ENCODE results near the gene DHRS1.

DHRS1 gene

DNA sequence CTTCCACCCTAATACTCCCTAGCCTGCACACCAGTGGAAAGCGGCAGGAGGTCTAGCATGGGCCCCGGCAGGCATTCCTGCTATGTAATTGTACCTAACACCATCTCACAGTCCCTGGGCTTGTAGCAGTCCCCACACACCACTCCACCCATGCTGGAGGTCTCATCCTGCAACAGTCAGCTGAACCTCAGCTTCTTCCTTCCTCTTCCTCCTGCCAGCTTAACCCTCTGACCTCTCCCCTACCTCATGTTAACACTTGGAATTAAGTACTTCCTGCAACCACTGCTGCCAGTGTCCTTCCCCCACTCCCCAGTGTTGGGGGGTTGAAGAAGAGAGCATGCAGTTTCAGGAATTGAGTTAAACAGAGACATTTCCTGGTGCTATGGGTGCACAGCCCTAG, 27.7 kb upstream of the DHRS1 start:
- peak in 1 of 2 donors; percentile 14 for DNase-seq

DNA sequence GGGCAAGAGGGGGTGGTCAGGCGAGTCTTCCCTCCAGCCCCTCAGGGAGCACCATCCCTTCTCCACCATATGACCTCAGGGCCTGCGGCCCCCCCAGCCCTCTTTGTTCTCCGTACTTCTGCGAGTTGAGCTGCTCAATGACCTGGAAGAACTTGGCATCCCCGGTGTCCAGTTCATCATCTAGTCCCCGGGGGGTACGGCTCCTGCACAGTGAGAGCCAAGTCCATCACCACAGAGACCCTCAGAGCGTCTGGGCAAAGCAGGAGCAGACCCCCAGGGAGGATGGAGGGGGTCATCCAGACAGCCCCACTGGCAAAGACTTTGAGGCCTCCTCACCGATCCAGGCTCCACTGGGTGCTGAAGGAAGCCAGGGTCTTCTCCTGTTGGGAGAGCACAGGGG, 26.4 kb upstream of the DHRS1 start:
- DNase-seq = no peak

DNA sequence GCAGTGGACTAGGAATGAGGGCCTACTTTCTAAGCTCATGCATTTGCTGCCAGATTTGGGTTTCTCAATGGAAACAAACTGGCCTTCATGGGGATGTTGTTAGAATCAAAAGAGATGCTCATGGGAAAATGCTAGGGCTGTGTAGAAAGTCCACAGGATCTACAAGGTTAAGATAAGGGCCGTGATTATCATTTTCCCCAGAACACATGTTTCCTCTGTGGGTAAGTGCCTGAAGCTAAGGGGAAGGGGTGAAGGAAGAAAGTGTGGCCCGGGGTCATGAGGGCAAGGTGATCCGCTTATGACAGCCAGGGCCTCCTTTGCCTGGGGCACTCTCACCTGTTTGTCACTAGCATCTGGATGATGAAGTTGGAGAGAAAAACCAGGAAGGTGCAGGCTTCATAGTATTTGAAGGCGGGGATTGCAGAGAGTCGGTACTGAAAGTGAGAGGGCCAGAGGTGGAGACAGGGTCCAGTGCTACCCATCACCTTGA, 25.5 kb upstream of the DHRS1 start:
- no peak for DNase-seq

DNA sequence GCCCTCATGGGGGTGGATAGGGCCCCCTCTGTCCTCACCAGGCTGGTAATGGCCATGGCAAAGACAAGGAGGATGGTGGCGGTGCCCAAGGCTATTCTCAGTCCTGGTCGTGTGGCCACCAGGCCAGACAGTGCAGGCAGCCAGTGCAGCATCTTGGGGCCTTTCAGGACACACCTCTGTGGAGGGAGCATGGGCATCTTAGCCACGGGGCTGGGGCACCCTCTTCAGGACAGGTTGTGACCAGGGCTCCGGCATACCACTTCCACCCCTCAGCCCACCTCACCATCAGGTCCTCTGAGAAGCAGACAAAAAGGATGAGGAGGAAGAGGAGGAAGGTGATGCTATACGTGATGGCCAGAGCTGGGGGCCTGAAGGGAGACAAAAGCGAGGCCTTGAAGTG, 24.4 kb upstream of the DHRS1 start:
- DNase-seq = no peak

DNA sequence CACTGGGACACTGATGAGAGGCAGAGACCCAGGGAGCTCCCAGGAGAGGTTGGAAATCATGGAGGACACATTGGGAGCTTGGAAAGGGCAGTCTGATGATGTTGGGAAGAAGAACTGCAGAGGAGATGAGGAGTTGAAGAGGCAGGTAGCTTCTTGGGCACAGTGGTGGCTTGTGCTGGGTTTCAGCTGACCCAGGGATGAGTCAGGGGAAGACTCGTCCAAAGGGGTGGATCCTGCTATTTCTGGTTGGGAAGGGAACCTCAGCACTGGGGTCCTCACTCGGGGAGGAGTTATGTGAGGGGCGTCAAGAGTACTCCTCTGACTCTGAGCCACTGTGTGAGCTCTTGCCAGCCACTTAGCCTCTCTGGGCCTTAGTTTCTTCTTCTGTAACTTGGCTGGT, 23.8 kb upstream of the DHRS1 start:
- no peak for DNase-seq

DNA sequence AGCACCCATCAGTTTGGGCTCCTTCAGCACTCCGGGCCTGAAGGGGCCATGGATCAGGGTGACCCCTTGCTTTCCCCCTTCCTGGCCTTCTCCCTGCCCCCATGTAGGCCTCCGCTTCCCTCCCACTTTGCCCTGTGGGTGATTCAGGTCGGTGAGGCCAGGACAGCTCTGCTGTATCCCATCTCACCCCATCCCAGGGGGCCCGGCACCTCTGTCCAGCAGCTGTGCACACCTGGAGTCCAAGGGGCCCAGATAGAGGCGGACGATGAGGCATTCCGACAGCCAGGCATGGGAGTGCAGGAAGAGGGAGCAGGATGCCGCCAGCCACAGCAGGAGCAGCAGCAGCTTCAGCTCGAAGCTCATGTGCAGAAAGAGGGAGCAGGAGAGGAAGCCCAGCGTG, 23.1 kb upstream of the DHRS1 start:
- no peak for DNase-seq

DNA sequence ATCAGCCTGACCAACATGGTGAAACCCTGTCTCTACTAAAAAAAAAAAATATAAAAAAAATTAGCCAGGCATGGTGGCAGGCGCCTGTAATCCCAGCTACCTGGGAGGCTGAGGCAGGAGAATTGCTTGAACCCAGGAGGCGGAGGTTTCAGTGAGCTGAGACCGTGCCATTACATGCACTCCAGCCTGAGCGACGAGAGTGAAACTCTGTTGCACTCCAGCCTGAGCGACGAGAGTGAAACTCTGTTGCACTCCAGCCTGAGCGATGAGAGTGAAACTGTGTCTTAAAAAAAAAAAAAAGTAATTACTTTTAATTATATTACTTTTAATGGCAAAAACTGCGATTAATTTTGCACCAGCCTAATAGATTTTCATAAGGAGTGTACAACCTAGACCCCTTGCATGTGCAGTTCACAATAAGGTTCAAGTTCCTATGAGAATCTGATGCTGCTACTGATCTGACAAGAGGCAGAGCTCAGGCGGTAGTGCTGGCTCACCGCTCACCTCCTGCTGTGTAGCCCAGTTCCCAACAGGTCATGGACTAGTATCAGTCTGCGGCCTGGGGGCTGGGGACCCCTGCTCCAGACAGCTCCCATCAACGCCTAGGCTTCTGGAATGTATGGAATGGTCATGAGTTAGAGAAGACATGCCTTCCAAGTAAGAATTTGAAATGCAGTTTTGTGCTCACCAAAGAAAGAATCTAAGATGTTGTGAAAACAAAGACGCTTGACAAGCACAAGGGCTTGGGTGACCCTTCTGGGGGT, 21.8 kb upstream of the DHRS1 start:
- no peak for DNase-seq

DNA sequence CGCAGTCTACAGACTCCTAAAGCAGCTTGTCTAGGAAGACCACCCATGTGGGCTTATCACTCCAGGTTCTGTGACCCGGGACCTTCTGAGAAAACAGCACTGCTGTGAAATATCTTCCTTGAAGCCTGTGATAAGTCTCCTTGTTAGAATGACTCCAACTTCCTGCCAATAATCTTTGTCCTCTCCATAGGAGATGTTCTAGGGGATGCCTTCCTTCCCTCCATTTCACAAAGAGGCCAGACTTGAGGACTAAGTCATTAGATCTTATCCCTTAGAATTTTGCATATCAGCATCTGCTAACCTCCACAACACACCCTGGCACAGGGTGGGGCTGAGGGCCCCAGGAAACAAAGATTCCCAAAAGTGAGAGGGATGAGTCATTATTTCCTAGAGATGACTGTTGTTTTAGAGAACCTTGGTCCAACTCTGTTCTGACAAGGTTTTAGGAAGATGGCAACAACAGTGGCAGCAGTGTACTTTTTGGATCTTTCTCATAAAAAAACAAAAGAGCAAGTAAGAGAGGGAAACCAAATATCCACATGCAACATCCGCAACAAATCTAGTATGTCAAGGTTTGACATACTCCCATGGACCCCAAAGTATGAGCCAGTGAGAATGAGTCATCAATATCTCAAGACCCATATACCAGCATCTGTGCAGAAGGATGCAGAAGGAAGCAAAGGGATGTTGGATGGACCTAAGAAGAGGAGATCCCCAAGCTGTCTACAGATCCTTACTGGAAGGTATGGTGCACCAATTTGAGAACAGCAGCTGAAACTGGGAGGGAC, 17.8 kb upstream of the DHRS1 start:
- no peak for DNase-seq

DNA sequence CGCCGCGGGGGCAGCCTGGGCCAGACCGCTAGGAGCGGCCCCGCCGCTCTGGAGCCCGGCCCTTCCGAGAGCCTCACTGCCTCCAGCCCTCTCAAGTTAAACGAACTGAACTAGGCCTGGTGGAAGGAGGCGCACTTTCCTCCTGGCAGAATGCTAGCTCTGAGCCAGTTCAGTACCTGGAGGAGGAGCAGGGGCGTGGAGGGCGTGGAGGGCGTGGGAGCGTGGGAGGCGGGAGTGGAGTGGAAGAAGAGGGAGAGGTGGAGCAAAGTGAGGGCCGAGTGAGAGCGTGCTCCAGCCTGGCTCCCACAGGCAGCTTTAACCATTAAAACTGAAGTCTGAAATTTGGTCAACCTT, 17.0 kb upstream of the DHRS1 start:
- DNase-seq = no peak

DNA sequence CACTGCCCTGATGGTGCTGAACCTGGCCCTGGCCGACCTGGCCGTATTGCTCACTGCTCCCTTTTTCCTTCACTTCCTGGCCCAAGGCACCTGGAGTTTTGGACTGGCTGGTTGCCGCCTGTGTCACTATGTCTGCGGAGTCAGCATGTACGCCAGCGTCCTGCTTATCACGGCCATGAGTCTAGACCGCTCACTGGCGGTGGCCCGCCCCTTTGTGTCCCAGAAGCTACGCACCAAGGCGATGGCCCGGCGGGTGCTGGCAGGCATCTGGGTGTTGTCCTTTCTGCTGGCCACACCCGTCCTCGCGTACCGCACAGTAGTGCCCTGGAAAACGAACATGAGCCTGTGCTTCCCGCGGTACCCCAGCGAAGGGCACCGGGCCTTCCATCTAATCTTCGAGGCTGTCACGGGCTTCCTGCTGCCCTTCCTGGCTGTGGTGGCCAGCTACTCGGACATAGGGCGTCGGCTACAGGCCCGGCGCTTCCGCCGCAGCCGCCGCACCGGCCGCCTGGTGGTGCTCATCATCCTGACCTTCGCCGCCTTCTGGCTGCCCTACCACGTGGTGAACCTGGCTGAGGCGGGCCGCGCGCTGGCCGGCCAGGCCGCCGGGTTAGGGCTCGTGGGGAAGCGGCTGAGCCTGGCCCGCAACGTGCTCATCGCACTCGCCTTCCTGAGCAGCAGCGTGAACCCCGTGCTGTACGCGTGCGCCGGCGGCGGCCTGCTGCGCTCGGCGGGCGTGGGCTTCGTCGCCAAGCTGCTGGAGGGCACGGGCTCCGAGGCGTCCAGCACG, 16.4 kb upstream of the DHRS1 start:
- DNase-seq = no peak

DNA sequence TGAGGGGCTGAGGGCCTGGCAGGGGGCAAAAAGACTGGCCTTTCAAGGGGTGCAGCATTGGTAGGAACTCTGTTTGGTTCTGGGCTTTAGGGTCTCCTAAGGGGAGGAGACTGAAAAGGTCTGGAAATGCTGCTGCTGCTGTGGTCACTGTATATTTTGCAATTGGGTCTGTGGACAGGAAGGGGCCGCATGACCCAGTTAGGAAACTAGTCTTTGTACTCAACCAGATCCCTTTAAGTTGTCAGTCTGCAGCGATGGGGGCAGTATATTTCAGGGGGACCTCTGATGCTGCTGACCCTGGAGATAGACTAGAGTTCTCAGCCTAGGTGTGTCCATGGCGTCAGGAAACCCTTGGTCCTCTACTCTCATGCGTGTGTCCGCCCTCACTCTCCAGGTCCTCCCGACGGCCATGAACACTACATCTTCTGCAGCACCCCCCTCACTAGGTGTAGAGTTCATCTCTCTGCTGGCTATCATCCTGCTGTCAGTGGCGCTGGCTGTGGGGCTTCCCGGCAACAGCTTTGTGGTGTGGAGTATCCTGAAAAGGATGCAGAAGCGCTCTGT, 15.7 kb upstream of the DHRS1 start:
- DNase-seq = no peak

DNA sequence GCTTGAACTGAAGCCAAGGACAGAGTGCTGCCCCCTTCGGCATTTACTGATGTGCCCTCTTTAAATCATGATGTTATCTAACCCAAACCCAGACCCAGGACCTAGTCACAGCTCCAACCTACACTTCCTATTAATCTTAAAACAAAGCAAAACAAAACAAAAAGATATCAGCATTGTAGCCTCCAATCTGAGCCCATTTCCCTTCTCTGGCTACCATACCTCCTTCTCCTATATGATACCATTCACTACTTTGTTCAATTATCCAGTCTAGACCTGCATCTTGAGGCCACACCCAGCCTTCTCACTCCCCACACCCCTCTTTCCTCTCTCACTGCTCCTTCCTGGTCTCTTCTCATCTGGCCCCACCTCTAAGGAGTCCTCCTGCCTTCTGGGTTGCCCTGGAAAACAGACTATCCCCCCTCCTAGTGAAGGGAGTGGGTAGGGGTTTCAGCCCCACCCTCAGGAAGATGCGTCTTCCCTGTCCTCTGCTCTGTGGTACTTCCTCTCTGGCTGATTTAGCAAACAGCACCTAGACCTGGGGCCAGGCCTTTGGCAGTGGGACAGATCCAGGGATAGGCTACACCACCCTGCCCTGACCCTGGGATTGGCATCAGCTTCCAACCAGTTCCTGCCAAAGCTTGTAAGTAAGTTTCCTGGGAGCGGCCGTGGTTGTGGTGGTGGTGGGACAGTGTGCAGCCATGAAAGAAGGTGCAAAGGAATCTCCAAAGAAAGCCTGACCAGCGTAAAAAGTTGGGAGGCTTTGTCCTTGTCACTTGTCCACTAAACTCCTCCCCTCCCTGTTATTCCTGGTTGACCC, 15.0 kb upstream of the DHRS1 start:
- DNase-seq = no peak

DNA sequence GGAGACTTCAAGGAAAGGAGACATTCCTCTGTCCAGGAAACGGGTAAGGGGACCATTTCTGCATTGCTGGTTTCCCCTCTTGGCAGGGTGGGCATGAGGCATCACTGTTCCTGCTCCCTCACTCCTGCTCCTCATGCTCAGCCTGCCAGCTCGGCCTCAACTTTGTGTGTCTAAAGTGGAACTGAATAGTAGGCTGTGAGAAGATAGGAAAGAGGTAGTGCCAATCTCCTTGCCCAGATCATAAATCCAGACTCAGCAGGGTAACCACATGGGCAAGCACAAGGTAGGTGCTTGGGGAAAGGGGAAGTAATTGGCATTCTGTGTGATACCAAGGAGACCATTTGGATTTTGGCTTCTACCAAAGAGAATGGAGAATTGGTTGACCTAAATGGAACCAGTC, 14.3 kb upstream of the DHRS1 start:
- DNase-seq = no peak

DNA sequence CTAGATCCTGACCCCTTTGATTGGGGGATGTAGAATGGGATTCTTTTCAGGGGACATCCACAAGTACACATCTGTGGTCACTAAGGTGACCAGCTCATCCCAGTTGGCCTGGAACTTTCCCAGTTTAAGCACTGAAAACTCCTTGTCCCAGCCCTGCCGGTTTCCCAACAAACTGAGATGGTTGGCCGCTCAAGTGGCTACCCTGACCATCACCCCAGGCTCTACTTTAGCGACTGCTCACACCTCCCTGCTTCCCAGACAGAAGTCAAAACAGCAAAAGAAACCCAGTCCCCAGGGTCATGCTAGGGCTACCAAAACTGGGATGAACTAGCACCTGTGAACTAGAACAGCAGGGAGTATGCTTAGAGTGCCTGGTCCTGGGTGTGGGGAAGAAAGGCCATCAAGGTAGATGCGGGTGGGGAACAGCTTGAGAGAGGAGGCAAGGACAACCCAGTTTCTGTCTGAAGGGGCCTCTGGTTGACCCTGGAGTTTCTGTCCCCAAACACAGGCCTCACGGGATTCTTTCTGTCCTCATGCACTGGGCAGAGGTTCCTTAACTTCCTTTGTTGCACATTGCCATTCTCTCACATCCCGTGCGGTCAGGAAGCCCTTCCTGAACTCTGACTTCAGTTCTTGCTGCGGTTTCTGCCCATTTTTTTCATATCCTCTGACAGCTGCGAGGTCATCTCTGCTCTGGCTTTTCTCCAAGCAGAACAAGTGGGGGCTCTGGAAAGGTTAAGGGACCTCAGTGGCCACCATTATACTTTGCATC, 13.3 kb upstream of the DHRS1 start:
- DNase-seq = no peak

DNA sequence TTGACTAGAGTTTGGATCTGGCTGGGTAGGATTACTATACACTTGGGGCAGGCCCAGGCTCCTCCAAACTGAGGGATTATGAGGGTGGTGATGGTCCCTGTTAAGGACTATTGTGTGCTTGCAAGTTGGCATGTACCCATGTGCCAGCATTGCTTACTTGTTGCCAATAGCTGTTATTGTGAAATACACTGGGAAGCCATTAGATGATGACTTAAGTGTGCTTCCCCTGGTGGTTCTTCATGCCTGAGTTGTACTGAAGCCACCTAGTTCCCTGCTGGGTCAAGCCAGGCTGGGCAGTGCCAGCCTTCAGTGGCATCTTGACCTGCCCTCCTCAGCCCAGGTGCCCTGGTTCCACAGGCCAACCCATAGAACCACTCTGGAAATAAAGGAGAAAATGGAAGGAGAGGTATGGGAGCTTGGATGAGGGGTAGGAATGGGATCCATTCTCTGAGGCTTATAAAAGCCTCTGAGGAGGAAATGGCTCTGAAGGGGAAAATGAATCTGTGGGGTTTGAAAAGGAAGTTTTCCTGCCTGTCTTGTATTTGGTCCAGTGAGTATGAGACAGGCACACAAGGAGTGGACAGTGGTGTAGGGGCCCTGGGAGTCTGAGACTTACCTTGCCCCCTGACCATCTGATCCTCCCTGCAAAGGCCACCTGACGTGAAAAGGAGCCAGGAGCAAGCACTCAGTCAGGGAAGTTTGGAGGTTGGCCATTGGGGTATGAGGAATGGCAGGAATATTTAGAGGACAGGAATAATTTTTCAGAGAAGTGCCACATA, 12.4 kb upstream of the DHRS1 start:
- DNase-seq = no peak

DNA sequence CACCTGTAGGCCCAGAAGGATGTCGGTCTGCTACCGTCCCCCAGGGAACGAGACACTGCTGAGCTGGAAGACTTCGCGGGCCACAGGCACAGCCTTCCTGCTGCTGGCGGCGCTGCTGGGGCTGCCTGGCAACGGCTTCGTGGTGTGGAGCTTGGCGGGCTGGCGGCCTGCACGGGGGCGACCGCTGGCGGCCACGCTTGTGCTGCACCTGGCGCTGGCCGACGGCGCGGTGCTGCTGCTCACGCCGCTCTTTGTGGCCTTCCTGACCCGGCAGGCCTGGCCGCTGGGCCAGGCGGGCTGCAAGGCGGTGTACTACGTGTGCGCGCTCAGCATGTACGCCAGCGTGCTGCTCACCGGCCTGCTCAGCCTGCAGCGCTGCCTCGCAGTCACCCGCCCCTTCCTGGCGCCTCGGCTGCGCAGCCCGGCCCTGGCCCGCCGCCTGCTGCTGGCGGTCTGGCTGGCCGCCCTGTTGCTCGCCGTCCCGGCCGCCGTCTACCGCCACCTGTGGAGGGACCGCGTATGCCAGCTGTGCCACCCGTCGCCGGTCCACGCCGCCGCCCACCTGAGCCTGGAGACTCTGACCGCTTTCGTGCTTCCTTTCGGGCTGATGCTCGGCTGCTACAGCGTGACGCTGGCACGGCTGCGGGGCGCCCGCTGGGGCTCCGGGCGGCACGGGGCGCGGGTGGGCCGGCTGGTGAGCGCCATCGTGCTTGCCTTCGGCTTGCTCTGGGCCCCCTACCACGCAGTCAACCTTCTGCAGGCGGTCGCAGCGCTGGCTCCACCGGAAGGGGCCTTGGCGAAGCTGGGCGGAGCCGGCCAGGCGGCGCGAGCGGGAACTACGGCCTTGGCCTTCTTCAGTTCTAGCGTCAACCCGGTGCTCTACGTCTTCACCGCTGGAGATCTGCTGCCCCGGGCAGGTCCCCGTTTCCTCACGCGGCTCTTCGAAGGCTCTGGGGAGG, 11.3 kb upstream of the DHRS1 start, which contains the start of gene LTB4R:
LTB4R (plus strand) TSS at position 857 of the 959 bp plus-strand sequence. CDS start 4,150 bp downstream, outside the sequence.
- peak; percentile 65 to 66 for DNase-seq

DNA sequence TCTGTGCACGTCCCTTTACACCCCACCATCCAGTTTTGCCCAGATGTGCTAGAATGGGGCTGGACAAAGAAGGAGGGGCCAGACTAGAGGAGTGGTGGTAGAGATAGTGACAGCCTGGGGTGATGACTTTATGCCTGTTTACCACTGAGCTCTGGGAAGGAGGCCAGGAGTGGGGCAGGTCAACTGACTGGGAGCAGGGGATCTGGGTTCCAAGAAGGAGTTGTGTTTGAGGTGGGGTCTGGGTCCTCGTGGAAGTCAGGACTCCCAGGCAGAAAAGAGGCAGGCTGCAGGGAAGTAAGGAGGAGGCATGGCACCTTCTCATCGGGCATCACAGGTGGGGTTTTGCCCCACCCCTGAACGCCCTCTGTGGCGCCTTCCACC, 10.7 kb upstream of the DHRS1 start:
- DNase-seq = no peak

DNA sequence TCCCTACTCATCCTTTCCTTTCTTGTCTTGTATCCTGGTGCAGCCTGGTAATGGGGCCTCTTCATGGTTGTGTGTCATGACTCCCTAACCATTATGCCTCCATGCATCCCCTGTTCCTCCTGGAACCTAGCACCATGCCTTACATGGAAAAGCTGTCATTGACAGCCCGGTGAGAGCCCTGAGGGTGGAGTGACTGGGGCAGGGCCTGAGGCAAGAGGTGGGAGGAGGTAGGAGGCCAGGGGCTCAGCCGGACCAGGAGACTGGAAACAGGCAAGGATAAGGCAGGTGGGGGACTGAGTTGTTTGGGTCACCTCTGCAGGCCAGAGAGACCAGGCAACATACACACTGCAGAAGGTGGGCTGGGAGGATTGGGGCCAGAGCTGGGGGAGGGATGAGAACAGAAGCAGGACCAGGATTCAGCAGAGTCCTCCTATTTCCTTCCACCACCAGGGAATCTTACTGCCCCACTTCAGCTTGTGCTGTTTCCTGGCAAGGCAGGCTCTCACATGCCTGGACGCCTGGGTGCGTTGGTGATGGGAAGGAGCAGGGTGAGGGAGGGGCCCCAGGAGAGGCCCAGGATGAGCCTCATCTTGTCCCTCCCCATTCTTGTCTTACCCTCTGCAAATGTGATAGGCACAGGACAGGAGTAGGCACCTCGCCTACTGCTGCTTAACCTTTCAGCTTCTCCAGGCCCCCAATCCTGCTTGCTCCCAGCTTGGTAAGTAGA, 10.1 kb upstream of the DHRS1 start, which contains the start of gene LTB4R2:
LTB4R2 (plus strand) TSS at position 603 of the 727 bp plus-strand sequence. CDS start 525 bp downstream, outside the sequence.
- no peak for DNase-seq
